22Rv1 (cell line): ENCODE data around the gene CHST8.

Source experiments
- ZFX ChIP-seq: fragments of 450-650 bp; IDR thresholded peaks from 2 replicates; pipeline ENCODE4 v1.6.1; 2017; ENCODE audit warnings: antibody characterized with exemption, borderline replicate concordance
- TF ChIP-seq, protein P1 (sequence below): fragments of 450-650 bp; IDR thresholded peaks from 2 replicates; pipeline ENCODE4 v1.5.1; 2017; ENCODE audit warnings: mild to moderate bottlenecking

DNA sequence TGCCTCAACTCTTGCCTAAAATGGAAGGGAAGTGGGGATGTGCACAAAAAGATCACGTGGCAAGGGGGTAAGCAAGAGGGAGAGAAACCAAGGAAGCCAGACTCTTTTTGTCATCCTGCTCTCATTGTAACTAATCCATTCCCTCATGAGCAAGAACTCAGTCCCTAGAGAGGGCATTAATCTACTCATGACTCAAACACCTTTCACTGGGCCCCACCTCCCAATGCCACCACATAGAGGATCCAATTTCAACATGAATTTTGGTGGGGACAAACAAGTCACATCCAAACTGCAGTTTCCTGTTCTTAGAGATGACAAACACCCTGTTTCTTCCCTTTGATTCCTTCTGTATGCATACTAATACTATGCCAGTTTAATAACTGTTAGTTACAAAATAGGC is 11.2 kb upstream of the CHST8 start:
- TF ChIP-seq, protein P1, sequence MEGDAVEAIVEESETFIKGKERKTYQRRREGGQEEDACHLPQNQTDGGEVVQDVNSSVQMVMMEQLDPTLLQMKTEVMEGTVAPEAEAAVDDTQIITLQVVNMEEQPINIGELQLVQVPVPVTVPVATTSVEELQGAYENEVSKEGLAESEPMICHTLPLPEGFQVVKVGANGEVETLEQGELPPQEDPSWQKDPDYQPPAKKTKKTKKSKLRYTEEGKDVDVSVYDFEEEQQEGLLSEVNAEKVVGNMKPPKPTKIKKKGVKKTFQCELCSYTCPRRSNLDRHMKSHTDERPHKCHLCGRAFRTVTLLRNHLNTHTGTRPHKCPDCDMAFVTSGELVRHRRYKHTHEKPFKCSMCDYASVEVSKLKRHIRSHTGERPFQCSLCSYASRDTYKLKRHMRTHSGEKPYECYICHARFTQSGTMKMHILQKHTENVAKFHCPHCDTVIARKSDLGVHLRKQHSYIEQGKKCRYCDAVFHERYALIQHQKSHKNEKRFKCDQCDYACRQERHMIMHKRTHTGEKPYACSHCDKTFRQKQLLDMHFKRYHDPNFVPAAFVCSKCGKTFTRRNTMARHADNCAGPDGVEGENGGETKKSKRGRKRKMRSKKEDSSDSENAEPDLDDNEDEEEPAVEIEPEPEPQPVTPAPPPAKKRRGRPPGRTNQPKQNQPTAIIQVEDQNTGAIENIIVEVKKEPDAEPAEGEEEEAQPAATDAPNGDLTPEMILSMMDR: no peak
- no peak for TF ChIP-seq ZFX
